ENCODE results near the gene PUM1.

DNA sequence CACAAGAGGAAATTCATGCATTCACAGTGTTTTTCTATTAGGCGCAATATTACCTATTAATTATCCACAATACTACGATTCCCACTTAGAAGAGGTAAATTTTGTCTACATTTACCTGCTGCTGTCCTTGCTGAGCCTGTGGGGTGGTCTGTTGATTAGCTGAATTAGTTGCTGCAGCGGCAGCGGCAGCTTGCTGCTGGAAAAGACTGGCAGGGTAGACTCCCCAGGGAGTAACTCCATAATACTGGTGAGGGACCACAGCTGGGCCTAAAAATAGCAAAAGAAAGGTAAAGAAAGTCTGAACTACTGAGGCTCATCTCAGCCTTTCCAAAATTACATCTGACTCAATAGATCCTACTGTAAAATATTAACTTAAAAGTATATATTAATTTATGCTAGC, 91.0 kb downstream of the PUM1 start:
- TF ChIP-seq EP300 (IDR thresholded peaks at IDR 0.05), result no peak
- TF ChIP-seq POLR2A (IDR thresholded peaks at IDR 0.05), result no peak
- no peak for TF ChIP-seq CTCF (IDR thresholded peaks at IDR 0.05)
- no peak for TF ChIP-seq POLR2AphosphoS5 (IDR thresholded peaks at IDR 0.05)
